IMR-90 (cell line): ENCODE results near the gene PDCL2. TPM values are rescaled to one million over a fixed set of nuclear protein-coding genes. Genes with fewer than 3 reads are reported as not detected.
A peak's percentile ranks its signal among the peaks of the same experiment; 100 is the strongest.

Source experiments
- ATAC-seq: fragments of 200-7000 bp; cut with Tn5 transposase; 2 replicates; pipeline ENCODE4 v1.9.1; 2020; ENCODE audit warnings: low read depth, mild to moderate bottlenecking, moderate library complexity
- BruUV-seq: library from RNA; stranded (reverse); fragments of 400-500 nt; replicated peaks from 2 replicates; lab custom pipeline; 2021; lab: Mats Ljungman, UMichigan
- CTCF ChIA-PET: fragments of 300-600 bp; formaldehyde crosslinking; extraction: SDS; loops from one replicate; lab custom pipeline; 2021; ENCODE audit warnings: antibody characterized with exemption; lab: Yijun Ruan, JAX
- POLR2A ChIA-PET: fragments of 300-600 bp; sonication (Branson Sonifier 250); formaldehyde crosslinking; loops from one replicate; lab custom pipeline; 2022; ENCODE audit warnings: antibody characterized with exemption; ENCODE audit not compliant: unreplicated experiment; lab: Charles Lee
- DNase-seq: peaks from one replicate; pipeline ENCODE4 v3.0.0; 2013
- H2AFZ ChIP-seq: replicated peaks from 2 replicates; pipeline ENCODE3; 2013; ENCODE audit warnings: low read length, mild to moderate bottlenecking; ENCODE audit not compliant: poor library complexity
- H2AK5ac ChIP-seq: 2 replicates; pipeline ENCODE4 v1.6.1; 2013; ENCODE audit warnings: low read depth, low read length, inconsistent platforms
- H2AK9ac ChIP-seq: replicated peaks from 2 replicates; pipeline ENCODE3; 2013; ENCODE audit warnings: mild to moderate bottlenecking, low read depth, low read length, moderate library complexity; ENCODE audit not compliant: poor library complexity
- H2BK120ac ChIP-seq: 2 replicates; pipeline ENCODE4 v1.6.1; 2013; ENCODE audit warnings: low read depth, low read length, inconsistent platforms
- H2BK15ac ChIP-seq: 3 replicates; pipeline ENCODE4 v1.6.1; 2013; ENCODE audit warnings: low read depth, low read length, inconsistent platforms
- H2BK20ac ChIP-seq: 2 replicates; pipeline ENCODE4 v1.6.1; 2013; ENCODE audit warnings: low read depth, mild to moderate bottlenecking, inconsistent platforms, low read length, moderate library complexity
- H2BK5ac ChIP-seq: 2 replicates; pipeline ENCODE4 v1.6.1; 2013; ENCODE audit warnings: mild to moderate bottlenecking, low read depth, low read length, inconsistent platforms; ENCODE audit not compliant: poor library complexity, severe bottlenecking
- H3K14ac ChIP-seq: replicated peaks from 2 replicates; pipeline ENCODE4 v1.6.1; 2013; ENCODE audit warnings: low read depth, low read length, inconsistent platforms
- H3K18ac ChIP-seq: 2 replicates; pipeline ENCODE4 v1.6.1; 2013; ENCODE audit warnings: low read depth, low read length, control low read depth
- H3K23ac ChIP-seq: 2 replicates; pipeline ENCODE4 v1.6.1; 2013; ENCODE audit warnings: low read depth, low read length, inconsistent platforms
- H3K27ac ChIP-seq: 2 replicates; pipeline ENCODE4 v1.5.1; 2013; ENCODE audit warnings: mild to moderate bottlenecking, control low read depth, low read length; ENCODE audit not compliant: insufficient read depth
- H3K27me3 ChIP-seq: 2 replicates; pipeline ENCODE4 v1.6.1; 2013; ENCODE audit warnings: low read length; ENCODE audit not compliant: control insufficient read depth, insufficient read depth
- H3K36me3 ChIP-seq: 2 replicates; pipeline ENCODE4 v1.6.1; 2013; ENCODE audit warnings: low read length, mixed read lengths; ENCODE audit not compliant: control insufficient read depth, insufficient read depth
- H3K4ac ChIP-seq: 2 replicates; pipeline ENCODE4 v1.6.1; 2013; ENCODE audit warnings: low read depth, low read length, inconsistent platforms
- H3K4me1 ChIP-seq: 2 replicates; pipeline ENCODE4 v1.6.1; 2013; ENCODE audit warnings: low read length, mixed read lengths; ENCODE audit not compliant: control insufficient read depth, insufficient read depth
- H3K4me2 ChIP-seq: 2 replicates; pipeline ENCODE4 v1.6.1; 2013; ENCODE audit warnings: low read depth, mild to moderate bottlenecking, control low read depth, low read length, moderate library complexity
- H3K4me3 ChIP-seq: 2 replicates; pipeline ENCODE4 v1.5.1; 2013; ENCODE audit warnings: low read depth, mild to moderate bottlenecking, control low read depth, low read length, moderate library complexity; ENCODE audit not compliant: insufficient read depth
- H3K56ac ChIP-seq: 2 replicates; pipeline ENCODE4 v1.6.1; 2013; ENCODE audit warnings: low read length, inconsistent platforms; ENCODE audit not compliant: insufficient read depth; ENCODE audit errors: extremely low read depth
- H3K79me1 ChIP-seq, 2 experiments: 2 replicates each; pipeline ENCODE4 v1.6.1; 2013; ENCODE audit warnings: low read length in 2 of 2, inconsistent platforms in 1 of 2, low read depth in 1 of 2
- H3K9ac ChIP-seq: 2 replicates; pipeline ENCODE4 v1.6.1; 2013; ENCODE audit warnings: low read depth, low read length, control low read depth
- H3K9me1 ChIP-seq: 2 replicates; pipeline ENCODE4 v1.6.1; 2013; ENCODE audit warnings: low read length, inconsistent platforms; ENCODE audit not compliant: insufficient read depth
- H3K9me3 ChIP-seq: 2 replicates; pipeline ENCODE4 v1.6.1; 2013; ENCODE audit warnings: low read length; ENCODE audit not compliant: control insufficient read depth, insufficient read depth
- H4K20me1 ChIP-seq: 2 replicates; pipeline ENCODE4 v1.6.1; 2013; ENCODE audit warnings: low read length, inconsistent platforms; ENCODE audit not compliant: insufficient read depth
- H4K5ac ChIP-seq: 2 replicates; pipeline ENCODE4 v1.6.1; 2013; ENCODE audit warnings: mild to moderate bottlenecking, low read depth, low read length, control low read depth
- H4K8ac ChIP-seq, 2 experiments: 2 replicates each; pipeline ENCODE4 v1.6.1; 2013; ENCODE audit warnings: low read depth in 2 of 2, low read length in 2 of 2, control low read depth in 1 of 2, inconsistent platforms in 1 of 2
- H4K91ac ChIP-seq: 2 replicates; pipeline ENCODE4 v1.6.1; 2013; ENCODE audit warnings: low read depth, low read length, inconsistent platforms; ENCODE audit not compliant: insufficient read depth
- CEBPB ChIP-seq: IDR thresholded peaks from 2 replicates; pipeline ENCODE4 v1.6.1; 2012; ENCODE audit warnings: low read depth, low read length, improper control_type of control experiment
- ELK1 ChIP-seq: fragments of 150-350 bp; IDR thresholded peaks from 2 replicates; pipeline ENCODE4 v1.6.1; 2016; ENCODE audit warnings: low read depth, mild to moderate bottlenecking, low read length, moderate library complexity, borderline replicate concordance
- FOS ChIP-seq: fragments of 150-350 bp; IDR thresholded peaks from 2 replicates; pipeline ENCODE4 v1.6.1; 2016; ENCODE audit warnings: low read depth, low read length
- MAZ ChIP-seq: IDR thresholded peaks from 2 replicates; pipeline ENCODE4 v1.6.1; 2012; ENCODE audit warnings: low read depth, mild to moderate bottlenecking, low read length, improper control_type of control experiment, moderate library complexity, borderline replicate concordance
- MXI1 ChIP-seq: IDR thresholded peaks from 2 replicates; pipeline ENCODE4 v1.6.1; 2012; ENCODE audit warnings: low read depth, mild to moderate bottlenecking, low read length, moderate library complexity, borderline replicate concordance
- NFE2L2 ChIP-seq: fragments of 150-350 bp; IDR thresholded peaks from 2 replicates; pipeline ENCODE4 v1.6.1; 2016; ENCODE audit warnings: low read depth, mild to moderate bottlenecking, low read length
- POLR2A ChIP-seq: IDR thresholded peaks from 2 replicates; pipeline ENCODE4 v1.6.1; 2012; ENCODE audit warnings: mild to moderate bottlenecking, low read depth, low read length
- SMC3 ChIP-seq: fragments of 150-350 bp; IDR thresholded peaks from 2 replicates; pipeline ENCODE4 v1.6.1; 2016; ENCODE audit warnings: low read depth, mild to moderate bottlenecking, antibody characterized with exemption, low read length, moderate library complexity
- USF2 ChIP-seq: fragments of 150-350 bp; IDR thresholded peaks from 2 replicates; pipeline ENCODE4 v1.6.1; 2017; ENCODE audit warnings: mild to moderate bottlenecking, antibody characterized with exemption, low read length, low read depth
- WGBS, 2 experiments: methylation state at CpG; one replicate each; pipeline versions ENCODE4 v1.1.5 to v1.1.7; 2013; ENCODE audit warnings: missing lambda C conversion rate in 2 of 2; ENCODE audit not compliant: insufficient read length in 1 of 2; ENCODE audit errors: extremely low coverage in 2 of 2; 5-methylcytosine and 5-hydroxymethylcytosine counted together
- dilution Hi-C: fragments of 300-500 bp; cut with HindIII; formaldehyde crosslinking; loops from one replicate; pipeline ENCODE4 v1.14.3; 2018; ENCODE audit warnings: low sequenced_read_pairs; ENCODE audit not compliant: unreplicated experiment
- in situ Hi-C: fragments of 300-500 bp; cut with MboI; formaldehyde crosslinking; loops from 3 replicates; pipeline ENCODE4 v1.14.3; 2019; ENCODE audit warnings: low sequenced_read_pairs, inconsistent platforms, mixed read lengths
- intact Hi-C: fragments of 100-400 bp; cut with micrococcal nuclease; formaldehyde crosslinking; loops from 2 replicates; pipeline ENCODE4 v1.10.0; 2022
- polyA plus RNA-seq, 3 experiments: library from polyadenylated mRNA; depleted of rRNA; stranded (reverse); fragments of >200 nt; gene quantifications; 2 replicates each; pipeline ENCODE4 v1.2.3, GENCODE V29; 2012; ENCODE audit warnings: low replicate concordance in 1 of 3
- total RNA-seq: library from RNA; depleted of rRNA; stranded (reverse); fragments of >200 nt; gene quantifications from 2 replicates; pipeline ENCODE4 v1.2.3, GENCODE V29; 2012

The PDCL2 gene
- total and polyA plus RNA-seq, 2 of the 4 experiments (the other 2 are of a cell fraction), result not detected

- dilution Hi-C loops, result no loop called here
- H2BK20ac ChIP-seq, result no peak overlapping the region
- TF ChIP-seq MAZ, result no peak
- no peak for TF ChIP-seq MXI1
- TF ChIP-seq CEBPB, result no peak
- TF ChIP-seq USF2, result no peak
- no peak for TF ChIP-seq ELK1
- TF ChIP-seq SMC3, result no peak
- no peak for TF ChIP-seq POLR2A
- TF ChIP-seq FOS, result no peak
- TF ChIP-seq NFE2L2, result no peak
- DNase-seq, result no peak
- peak overlapping the region; percentile 67; the same call in 1 of the 2 replicates for H3K18ac ChIP-seq
- peak overlapping the region; percentile 95 for H3K14ac ChIP-seq
- ATAC-seq, result peak; percentile 19
- H4K5ac ChIP-seq, result peak overlapping the region; percentile 44; the same call in 1 of the 2 replicates
- H3K27me3 ChIP-seq, result no peaks in the 10 kb centered on the region
- H3K9me1 ChIP-seq, result peaks cover 4% of the 10 kb centered on the region
- peak overlapping the region; percentile 85 for H2AK9ac ChIP-seq
- peak overlapping the region; percentile 87 for H2AFZ ChIP-seq
- H3K4me1 ChIP-seq, result peaks cover 5% of the 10 kb centered on the region; the same call in 1 of the 2 replicates
- CTCF ChIA-PET, result interaction anchor here (1.7 kb wide), 1 partner anchor 12 kb away, joined by 6 read pairs; no protein-coding TSS in a partner anchor
- H3K79me1 ChIP-seq, result peaks cover 4 to 17% of the 10 kb centered on the region in 2 experiments
- H4K91ac ChIP-seq, result peak overlapping the region; percentile 67; the same call in 1 of the 2 replicates
- H3K4me3 ChIP-seq, result peak overlapping the region; percentile 62
- POLR2A ChIA-PET, result no interaction called here
- H3K9ac ChIP-seq, result peak overlapping the region; percentile 64
- H3K9me3 ChIP-seq, result no peaks in the 10 kb centered on the region
- peak overlapping the region; percentile 27; the same call in 1 of the 2 replicates for H2AK5ac ChIP-seq
- 0% methylated on average over 2 of the region's 10 CpGs; no CpG with 5 or more reads in 1 of the 2 experiments for WGBS, 2 experiments
- H3K56ac ChIP-seq, result peak overlapping the region; percentile 90
- peak overlapping the region; percentile 92 for H3K23ac ChIP-seq
- peak overlapping the region; percentile 93 for H3K4ac ChIP-seq
- intact Hi-C loops, result loop anchor here (2.0 to 10.0 kb wide), 3 partner anchors 53 to 201 kb away; partner anchors contain the start of gene SRD5A3
- H2BK15ac ChIP-seq, result peak overlapping the region; percentile 30; the same call in 1 of the 3 replicates
- peaks cover 6% of the 10 kb centered on the region; the same call in 1 of the 2 replicates for H4K20me1 ChIP-seq
- peak overlapping the region; percentile 75 for H3K27ac ChIP-seq
- peak overlapping the region; percentile 39 to 60 for H4K8ac ChIP-seq
- BruUV-seq, result no TSS peak
- no peaks in the 10 kb centered on the region for H3K36me3 ChIP-seq
- in situ Hi-C loops, result loop anchor here (5.0 to 25.0 kb wide), 2 partner anchors 100 to 1260 kb away; no protein-coding TSS in a partner anchor
- peak overlapping the region; percentile 36; the same call in 1 of the 2 replicates for H2BK120ac ChIP-seq
- H3K4me2 ChIP-seq, result peak overlapping the region; percentile 89
- peak overlapping the region; percentile 68 for H2BK5ac ChIP-seq
Measured at GRCh38 chr4:55547466-55547770, 44.6 kb downstream of the PDCL2 start.
